HG03196 (cell line): Measurements from ENCODE around the gene FZD7.

Experiments
- ATAC-seq: cut with Tn5 transposase; IDR thresholded peaks from one replicate; pipeline ENCODE4 v1.9.1; 2021; ENCODE audit not compliant: unreplicated experiment

Gene FZD7

GRCh38 chr2:202036601-202037037, 3.0 kb downstream of the FZD7 start:
- ATAC-seq, result no peak

- no peak for ATAC-seq
Observed at GRCh38 chr2:202037086-202037485, 3.4 kb downstream of the FZD7 start.

GRCh38 chr2:202038471-202039277, 5.0 kb downstream of the FZD7 start:
- no peak for ATAC-seq

GRCh38 chr2:202039278-202040078, 5.8 kb downstream of the FZD7 start:
- ATAC-seq, result no peak

GRCh38 chr2:202040079-202040844, 6.6 kb downstream of the FZD7 start:
- no peak for ATAC-seq

GRCh38 chr2:202042444-202042843, 8.8 kb downstream of the FZD7 start:
- ATAC-seq, result no peak

- no peak for ATAC-seq
Observed at GRCh38 chr2:202043475-202043874, 9.8 kb downstream of the FZD7 start.

GRCh38 chr2:202044777-202045176, 11.1 kb downstream of the FZD7 start:
- no peak for ATAC-seq

- ATAC-seq, result no peak
Observed at GRCh38 chr2:202046572-202046971, 12.9 kb downstream of the FZD7 start.

GRCh38 chr2:202049092-202049728, 15.6 kb downstream of the FZD7 start:
- no peak for ATAC-seq

- no peak for ATAC-seq
Observed at GRCh38 chr2:202049840-202050239, 16.2 kb downstream of the FZD7 start.

GRCh38 chr2:202050652-202051051, 17.0 kb downstream of the FZD7 start:
- no peak for ATAC-seq

GRCh38 chr2:202051499-202052161, 18.0 kb downstream of the FZD7 start:
- ATAC-seq, result no peak

- no peak for ATAC-seq
Observed at GRCh38 chr2:202052235-202052634, 18.6 kb downstream of the FZD7 start.

GRCh38 chr2:202054679-202055078, 21.0 kb downstream of the FZD7 start:
- ATAC-seq, result no peak

- ATAC-seq, result no peak
Observed at GRCh38 chr2:202056611-202057010, 23.0 kb downstream of the FZD7 start.

GRCh38 chr2:202060218-202060617, 26.6 kb downstream of the FZD7 start:
- ATAC-seq, result no peak

GRCh38 chr2:202061695-202062094, 28.0 kb downstream of the FZD7 start:
- no peak for ATAC-seq

- ATAC-seq, result no peak
Observed at GRCh38 chr2:202064171-202064880, 30.7 kb downstream of the FZD7 start.

- ATAC-seq, result no peak
Observed at GRCh38 chr2:202064881-202065230, 31.2 kb downstream of the FZD7 start.
